GM18508 (cell line): ENCODE measurements around the gene LOXL3.

Experiments
- ATAC-seq: cut with Tn5 transposase; IDR thresholded peaks from one replicate; pipeline ENCODE4 v1.9.1; 2021; ENCODE audit warnings: moderate number of reproducible peaks; ENCODE audit not compliant: insufficient read depth, unreplicated experiment

The LOXL3 gene

DNA sequence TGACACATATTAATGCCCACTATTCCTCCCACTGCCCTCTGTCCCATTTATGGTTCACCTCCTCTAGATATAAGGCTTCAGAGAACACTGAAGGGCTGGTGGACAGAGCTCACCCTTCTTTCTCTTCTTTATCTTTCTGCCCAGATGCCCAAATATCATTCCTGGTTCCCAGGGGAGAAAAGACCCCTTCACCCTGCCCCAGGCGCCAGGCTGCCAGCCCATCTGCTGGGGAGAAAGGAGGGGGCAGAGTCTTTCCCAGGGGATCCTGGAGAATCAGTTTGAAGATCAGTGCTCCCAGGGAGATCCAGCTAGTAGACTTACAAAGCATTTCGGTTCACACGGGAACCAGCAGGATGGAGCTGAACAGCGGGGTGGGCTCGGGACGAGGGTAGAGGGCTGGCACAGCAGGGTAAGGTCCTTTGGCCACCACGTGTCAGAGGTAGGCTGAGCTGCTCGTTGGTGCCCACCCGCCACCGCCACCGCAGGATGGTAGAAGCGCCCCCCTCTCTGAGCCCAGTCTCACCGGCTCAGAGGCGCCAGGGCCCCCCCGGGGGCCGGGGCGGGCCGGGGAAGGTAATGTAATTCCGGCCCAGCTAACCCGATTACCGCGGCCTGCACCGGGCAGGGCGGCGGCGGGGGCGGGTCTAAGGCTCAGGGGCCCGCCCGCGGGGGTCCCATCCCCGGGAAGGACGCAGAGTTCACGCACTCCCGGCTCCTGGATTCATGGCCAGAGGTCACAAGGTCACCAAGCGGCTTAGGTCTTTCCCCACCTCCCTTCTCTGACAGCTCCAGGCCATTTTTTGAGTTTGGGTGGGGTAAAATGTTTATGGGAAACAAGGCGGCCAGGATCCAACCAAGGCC lies 40.8 kb downstream of the LOXL3 start:
- ATAC-seq = no peak

DNA sequence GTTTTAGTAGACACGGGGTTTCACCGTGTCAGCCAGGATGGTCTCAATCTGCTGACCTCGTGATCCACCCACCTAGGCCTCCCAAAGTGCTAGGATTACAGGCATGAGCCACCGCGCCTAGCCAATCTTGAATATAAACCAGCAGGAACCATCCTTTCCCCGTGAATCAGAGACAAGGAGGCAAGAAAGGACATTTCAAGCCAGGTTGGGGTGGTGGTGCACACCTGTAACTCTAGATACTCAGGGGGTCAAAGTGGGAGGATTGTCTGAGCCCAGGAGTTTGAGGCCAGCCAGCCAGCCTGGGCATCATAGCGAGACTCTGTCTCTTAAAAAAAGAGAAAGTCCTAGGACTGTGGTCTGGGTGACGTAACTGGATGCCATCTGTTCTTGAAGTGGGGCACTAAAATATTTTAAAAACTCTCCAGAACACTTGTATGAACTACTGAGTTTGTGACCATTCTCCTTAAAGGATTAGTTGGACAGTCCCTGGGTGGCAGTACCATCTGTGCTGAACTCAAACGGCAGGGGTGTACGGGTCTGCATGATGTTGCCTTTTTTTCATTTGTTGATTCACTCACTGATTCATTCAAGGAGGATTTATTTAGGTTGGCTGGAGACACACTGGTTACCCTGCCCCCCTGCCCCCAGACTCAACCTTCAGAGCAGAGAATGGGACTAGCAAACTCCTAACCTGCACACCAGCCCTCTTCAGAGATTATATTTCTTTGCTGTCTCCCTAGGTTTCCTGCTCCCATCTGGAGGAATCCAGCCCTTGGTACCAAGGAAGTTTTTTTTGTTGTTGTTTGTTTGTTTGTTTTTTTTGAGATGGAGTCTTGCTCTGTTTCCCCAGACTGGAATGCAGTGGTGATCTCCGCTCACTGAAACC lies 42.4 kb downstream of the LOXL3 start:
- no peak for ATAC-seq

DNA sequence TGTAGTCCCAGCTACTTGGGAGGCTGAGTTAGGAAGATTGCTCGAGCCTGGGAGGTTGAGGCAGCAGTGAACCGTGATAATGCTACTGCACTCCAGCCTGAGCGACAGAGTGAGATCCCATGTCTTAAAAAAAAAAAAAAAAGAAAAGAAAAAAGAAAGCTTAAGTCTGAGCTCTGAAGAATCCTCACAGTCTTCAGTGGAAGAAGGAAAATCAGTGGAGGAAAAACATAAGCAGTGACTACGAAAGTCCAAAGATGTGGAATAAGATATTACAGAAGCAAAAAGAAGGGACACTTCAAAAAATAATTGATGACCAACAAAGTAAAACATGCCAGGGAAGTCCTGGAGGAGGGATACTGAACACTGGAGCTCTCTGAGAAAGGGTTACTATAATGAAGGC lies 43.5 kb downstream of the LOXL3 start:
- no peak for ATAC-seq

- no peak for ATAC-seq
These were observed 45.7 kb downstream of the LOXL3 start for GRCh38 chr2:74507926-74508520.

- ATAC-seq = peak; percentile 79
These were observed 46.4 kb downstream of the LOXL3 start, which contains the start of gene PCGF1 for GRCh38 chr2:74507145-74507925. Gene PCGF1, minus strand, starts transcription at chr2:74507695. Its CDS starts 27 bp downstream, at chr2:74507668.

DNA sequence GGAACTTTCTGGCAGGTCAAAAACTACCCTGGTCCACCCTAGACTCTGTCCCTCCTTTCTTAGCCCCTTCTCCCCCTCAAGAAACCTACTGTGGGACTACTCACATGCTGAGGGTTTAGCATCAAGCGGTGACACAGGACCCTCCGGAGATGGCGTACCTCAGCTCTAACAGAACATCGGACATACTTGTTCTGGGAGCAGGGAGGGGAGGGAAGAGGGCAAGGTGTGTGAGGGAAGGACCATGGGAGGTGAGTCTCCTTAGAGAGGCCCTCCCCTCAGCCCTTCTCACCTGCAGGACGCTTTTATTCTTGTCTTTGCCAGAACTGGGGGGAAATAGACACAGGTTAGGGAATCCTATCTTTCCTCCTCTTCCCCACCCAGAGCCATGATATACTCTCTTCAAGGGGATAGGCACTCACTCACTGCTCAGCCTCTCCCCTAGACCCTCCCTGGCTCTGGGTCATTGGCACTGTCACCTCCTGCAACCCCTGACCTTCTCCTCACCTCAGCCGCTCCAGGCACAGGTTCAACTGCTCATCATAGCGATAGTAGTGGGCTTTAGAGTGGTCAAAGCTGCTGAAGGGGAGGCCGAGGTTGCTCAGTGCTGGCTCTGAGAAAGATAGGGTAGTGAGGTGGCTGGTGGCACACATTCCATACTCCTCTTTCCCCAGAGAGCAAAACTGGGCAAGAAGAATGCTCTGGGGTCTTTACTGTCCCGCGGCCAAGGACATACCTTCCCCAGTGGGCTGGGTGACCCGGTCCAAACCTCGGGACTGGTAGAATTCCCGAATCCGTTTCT lies 48.1 kb downstream of the LOXL3 start:
- no peak for ATAC-seq

DNA sequence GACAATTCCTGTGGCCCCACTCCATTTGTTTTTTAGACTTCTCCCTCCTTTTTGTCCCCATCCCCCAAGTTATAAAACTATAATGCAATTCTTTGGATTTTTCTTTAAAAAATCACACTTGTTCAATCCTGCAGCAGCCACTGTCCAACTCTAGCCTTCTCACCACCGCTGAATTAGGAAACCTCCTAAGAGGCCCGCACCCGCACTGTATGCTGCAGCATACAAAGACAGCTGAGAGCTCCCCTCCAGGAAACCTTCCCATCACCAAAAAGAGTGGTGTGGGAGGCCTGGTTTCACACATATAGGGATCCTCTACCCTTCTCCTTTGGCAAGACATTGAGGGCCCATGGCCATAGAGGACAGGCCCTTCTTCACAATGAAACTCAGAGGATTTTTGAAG lies 49.2 kb downstream of the LOXL3 start:
- no peak for ATAC-seq

DNA sequence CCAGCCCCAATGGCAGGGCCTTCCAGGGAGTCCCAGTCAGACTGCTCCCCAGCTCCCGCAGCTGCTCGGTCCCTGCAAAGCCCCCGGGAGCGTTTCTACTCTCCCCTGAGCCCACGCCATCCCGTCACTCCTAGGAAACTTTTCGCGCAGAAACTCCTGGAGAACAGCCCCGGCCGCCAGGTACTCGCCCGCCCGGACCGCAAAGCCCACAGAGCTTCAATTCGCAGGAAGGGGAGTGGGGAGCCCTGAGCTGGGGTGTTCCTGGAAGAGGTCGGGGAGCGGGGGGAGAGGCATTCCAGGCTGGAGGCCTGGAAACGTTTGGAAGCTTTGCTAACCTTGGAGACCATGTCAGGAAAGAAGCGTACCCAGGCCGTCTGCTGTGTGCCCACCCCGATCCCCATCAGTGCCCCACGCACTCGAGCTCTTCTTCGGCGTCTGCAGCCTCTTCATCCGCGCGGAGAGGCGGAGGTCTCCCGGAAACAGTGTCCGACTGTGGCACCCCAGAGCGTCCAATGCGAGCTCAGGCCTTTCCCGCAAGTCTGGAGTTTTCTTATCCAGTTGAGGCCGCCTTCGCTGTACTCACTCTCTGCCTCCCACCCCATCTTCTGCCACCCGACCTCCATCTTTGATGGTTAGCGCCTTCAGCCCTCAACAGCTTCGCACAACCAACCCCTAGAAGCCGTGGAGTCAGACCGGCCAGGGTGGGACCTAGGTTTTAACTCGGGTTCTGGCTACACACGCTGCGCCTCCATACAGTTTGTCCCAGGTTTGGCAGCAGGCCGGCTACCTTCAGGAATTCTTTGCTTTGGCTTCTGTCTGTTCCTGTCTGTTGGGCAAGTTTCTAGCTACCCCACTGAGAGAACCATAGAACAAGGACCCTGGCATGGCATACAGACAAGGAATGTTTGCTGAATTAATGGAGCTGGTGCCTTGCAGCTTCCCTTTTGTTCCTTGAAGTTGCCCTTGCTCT lies 50.0 kb downstream of the LOXL3 start:
- ATAC-seq = no peak

DNA sequence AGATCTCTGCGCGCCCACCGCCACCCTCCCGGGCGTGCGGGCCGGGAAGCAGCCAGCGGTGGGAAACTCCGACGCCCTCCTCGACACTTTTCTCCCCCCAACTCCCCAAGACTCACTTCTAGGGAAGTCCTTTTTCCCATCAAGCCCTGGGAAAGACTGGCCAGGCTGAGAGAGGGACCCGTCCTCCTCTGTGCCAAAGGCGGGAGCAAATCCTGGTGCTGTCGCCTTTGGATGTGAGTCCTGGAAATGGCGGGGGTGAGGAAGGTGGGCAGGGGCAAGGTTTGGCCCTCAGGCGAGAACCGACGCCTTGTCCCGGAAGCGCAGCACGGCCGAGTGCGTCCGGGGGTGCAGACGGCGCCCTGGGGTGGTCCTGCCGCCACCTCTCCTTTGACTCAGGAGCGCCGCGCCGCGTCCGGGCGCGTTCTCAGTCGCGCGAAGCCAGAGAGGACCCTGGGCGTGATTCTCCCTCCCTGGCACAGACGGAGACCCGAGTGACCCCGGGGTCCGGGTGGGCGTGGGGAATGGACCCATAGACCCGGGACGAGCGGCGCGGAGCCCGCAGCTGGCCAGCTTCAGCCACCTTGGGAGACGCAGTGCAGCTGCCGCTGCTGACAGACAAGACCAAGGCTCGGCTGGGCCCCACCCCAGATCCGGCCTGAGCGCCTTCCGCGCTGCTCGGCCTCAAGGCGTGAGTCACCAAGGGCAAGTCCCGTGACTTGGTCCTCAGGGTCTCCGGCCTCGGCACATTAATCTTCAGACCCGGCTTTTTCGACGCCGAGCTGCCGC lies 50.8 kb downstream of the LOXL3 start:
- ATAC-seq = no peak

DNA sequence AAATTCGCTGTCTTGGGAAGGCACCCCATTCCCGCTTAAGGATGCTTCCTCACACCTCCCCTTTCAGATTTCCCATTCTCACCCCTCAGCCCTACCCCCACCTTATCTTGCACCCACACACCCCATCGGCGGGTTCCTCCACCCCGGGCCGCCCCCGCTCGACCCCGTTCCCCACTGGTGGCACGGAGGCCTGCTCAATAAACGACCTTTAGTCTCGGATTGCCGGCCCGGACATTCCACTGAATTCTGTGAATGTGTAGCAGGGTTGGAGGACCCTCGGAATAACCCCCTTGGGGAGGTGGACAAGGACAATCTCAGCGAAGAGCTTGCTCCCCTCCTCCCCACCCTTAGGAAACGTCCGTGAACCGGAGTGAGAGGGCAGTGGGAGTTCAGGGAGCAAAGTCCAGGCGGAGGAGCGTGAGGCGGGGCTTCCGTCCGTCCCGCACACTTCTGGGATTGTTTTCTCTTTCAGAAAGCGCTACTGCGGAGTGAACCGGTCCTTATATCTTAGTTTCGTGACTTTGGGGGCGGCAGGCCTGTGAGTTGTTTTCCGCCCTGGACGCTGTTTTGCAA lies 51.5 kb downstream of the LOXL3 start:
- ATAC-seq = no peak

DNA sequence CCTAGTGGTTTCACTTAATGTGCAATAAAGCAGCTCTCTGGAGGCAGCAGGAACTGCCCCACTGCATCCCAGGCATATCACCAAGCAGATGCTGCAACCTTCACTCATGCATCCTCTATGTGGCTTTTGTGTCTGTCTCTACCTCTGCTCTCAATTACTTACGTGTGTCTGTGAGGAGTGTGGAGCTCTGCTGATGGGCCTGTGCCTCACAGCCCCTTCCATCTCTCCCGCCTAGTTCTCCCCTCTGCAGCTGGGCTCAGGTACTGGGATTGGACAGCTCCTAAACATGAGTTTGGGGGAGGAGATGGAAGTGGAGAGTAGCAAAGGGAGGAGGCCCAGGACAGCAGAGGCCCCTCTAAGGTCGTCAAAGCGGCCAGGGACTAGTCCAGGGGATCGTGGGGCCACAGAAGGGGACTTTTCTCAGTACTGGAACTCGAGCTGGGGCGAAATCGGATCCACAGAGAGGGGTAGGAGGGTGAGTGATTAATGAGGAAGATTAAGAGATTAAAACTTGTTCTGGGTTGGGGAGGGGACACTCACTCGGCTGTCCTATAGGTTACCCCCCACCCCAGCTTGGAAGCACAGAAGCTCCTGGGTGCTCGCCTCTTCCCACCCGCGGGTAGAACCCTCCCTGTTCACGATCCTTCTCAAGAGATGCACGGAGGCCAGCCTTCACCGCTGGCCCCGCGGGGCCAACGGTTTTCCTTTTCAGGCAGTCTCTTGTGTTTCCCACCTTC lies 52.2 kb downstream of the LOXL3 start:
- ATAC-seq = no peak

GRCh38 chr2:74500578-74500946 lies 53.2 kb downstream of the LOXL3 start:
- ATAC-seq = no peak

DNA sequence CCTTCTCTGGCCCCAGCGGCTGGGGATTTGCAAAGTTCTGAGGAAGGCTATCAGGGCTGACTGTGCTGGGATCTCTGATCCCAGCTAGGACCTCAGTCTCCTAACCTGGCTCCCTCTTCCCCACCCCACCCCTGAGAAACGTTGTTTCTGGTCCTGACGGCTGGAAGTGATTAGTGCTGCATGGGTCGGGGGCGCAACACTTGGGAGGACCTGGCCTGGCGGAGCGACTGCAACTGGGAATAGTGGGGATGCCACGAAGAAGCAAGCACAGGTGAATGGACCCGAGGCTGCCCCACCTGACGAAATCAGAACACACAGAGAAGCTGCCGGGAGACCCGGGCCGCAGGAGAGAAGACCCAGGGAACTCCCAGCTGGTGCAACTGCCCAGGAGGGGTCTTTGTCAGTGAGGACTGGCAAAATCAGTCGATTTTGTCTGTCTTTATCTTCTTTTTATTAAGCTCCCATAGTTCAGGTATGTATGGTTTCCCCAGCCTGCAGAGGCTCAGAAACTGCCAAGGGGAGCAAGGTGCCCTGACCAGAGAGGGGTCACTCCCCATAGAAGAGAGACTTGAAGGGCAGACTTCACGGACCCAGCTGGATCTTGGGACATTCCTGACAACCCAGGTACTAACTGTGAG lies 53.7 kb downstream of the LOXL3 start:
- ATAC-seq = no peak

DNA sequence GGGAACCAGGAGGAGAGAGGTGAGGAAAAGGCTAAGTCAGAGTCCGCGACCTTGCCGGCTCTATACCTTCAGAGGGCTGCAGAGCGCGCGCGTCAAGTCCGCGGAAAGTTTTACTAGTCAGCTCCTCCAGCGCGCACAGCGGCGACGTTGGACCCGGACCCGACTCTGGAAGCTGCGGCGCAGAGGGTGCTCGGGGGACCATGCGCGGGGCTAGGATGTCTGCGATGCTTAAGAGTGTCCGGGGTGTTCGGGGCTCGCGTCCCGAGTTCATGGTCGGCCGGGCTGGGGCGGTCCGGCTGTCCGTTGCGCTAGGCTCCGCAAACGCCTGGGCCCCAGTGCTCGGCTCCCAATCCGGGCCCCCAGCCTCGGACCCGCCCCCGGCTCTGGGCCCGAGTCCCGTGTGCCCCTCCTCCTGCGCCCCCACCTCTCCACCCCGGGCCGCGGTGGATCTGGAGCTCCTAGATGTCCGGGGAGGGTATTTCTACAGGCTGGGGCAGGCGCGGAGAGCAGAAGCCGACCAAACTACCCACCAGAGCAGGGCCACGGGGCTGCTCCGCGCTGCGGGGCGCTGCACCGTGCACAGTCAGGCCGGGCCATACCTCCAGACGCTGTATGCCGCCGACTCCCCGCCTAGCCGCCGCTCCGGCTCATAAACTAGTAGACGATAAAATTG lies 54.3 kb downstream of the LOXL3 start, which contains the start of gene LBX2:
Gene LBX2 (minus strand): TSS at position 337 of the 673 bp plus-strand sequence. CDS start 66 bp downstream, at position 271.
- ATAC-seq = no peak

DNA sequence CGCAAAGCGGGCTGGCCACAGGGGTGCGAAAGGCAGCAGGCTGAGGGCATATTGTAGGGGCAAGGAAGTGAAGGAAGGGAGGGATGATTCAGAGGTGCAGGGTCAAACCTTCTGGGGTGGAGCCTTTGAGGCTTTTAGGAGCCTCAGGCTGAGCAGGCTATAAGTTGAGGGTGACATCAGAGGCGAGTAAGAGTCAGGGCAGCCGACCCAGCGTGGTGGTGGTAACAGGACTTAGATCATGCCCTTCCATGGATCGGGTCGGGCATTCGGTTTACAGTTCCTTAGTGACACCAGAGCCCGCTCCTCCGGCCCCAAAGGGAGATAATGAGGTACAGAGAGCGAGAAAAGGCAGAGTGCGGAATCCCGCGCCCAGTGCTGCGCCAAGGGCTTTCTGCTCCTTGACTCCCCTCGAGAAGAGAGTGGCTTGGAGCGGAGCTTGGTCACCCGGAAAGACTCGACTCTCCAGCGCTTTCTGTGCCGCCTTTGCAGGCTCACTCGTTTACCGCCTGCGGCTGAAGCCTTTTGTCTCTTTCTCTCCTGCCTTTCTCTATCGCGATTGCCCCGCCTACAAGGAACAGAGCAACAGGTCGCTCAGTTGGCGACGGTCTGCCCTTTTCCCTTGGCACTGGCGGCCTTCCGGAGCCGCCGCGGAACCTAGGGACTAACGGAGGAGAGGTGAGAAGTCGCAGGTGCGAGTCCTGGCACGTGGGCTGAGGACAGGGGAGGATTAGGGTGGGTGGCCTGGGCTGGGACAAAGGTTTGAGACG lies 55.1 kb downstream of the LOXL3 start:
- no peak for ATAC-seq
